HEK293T (cell line): Measurements from ENCODE around the gene PRR5.

Experiments
- FOXA1 ChIP-seq: fragments of 450-650 bp; IDR thresholded peaks from 2 replicates; pipeline ENCODE4 v1.6.1; 2016; ENCODE audit warnings: mild to moderate bottlenecking
- FOXM1 ChIP-seq: fragments of 450-650 bp; IDR thresholded peaks from 2 replicates; pipeline ENCODE4 v1.6.1; 2017; ENCODE audit warnings: mild to moderate bottlenecking, borderline replicate concordance
- HDGF ChIP-seq: fragments of 450-650 bp; IDR thresholded peaks from 2 replicates; pipeline ENCODE4 v1.6.1; 2017; ENCODE audit warnings: antibody characterized with exemption, borderline replicate concordance
- LEF1 ChIP-seq: fragments of 450-650 bp; IDR thresholded peaks from 2 replicates; pipeline ENCODE4 v1.6.1; 2017; ENCODE audit warnings: mild to moderate bottlenecking, borderline replicate concordance
- ZNF384 ChIP-seq: fragments of 450-650 bp; IDR thresholded peaks from 2 replicates; pipeline ENCODE4 v1.6.1; 2016

DNA sequence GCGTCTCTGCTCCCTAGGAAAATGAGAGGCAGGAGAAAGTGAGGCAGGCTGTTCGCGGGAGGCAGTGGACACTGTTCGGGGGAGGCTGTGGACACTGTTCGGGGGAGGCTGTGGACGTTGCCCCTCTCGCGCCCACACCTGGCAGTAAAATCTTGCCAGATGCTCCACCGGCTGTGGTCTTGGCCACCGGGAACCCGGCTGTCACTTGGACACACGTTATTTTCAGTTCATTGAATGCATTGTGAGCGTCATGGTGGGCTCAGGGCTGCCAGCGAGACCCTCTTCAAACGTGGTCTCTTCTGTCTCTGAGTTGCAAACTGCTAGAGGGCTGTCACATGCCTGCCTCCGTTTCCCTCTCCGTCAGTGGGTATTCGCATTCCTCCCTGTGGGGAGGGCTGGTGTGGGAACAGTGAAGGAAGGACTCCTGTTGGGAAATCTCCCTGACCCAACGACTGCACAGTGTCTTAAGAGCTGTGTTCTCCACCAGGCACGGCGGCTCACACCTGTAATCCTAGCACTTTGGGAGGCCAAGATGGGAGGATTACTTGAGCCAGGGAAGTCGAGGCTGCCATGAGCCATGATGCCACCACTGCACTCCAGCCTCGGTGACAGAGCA lies 1.4 kb downstream of the PRR5 start:
- TF ChIP-seq FOXM1 = no peak
- no peak for TF ChIP-seq FOXA1
- no peak for TF ChIP-seq ZNF384
- no peak for TF ChIP-seq HDGF
- TF ChIP-seq LEF1 = no peak
